NCI-H748 (cell line): ENCODE results near the gene ZNF579.
"Not testable (repeated sequence)": the region's sequence is repeated elsewhere in the genome, so short reads cannot be mapped to it uniquely, and the experiment has no call there.

ENCODE experiments used
- DNase-seq: peaks from one replicate; lab custom pipeline; 2025; ENCODE audit not compliant: unreplicated experiment; lab: John Stamatoyannopoulos, UW

ZNF579 gene

DNA sequence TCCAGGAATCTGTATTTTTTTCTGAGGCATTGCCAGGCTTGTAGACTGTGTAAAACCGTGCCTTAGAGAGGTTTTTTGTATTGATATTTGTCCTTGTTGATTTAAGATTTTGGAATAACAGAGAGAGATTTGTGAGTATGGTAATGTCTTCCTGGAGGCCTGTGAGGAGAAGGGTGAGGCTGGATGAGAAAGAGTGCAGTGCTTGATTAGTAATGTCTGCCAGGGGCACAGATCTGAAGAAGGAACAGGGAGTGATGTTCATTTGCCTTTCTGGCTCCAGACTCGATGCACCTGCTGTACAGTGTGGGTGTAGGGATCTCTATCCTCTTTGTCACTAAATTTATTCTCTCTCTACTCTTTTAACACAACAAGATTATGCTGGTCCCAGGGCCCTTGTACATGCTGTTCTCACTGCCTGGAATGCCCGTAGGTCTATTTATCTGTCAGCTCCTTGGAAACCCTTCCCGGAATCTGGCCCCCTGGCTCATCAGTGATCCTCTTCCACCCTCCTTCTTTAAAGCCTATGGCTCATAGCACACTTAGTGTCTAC lies 14.4 kb upstream of the ZNF579 start:
- no peak for DNase-seq

GRCh38 chr19:55593096-55593772 lies 12.6 kb upstream of the ZNF579 start:
- no peak for DNase-seq

- no peak for DNase-seq
Observed at GRCh38 chr19:55592391-55593090, 11.9 kb upstream of the ZNF579 start.

- no peak for DNase-seq
Observed at GRCh38 chr19:55591555-55591954, 10.9 kb upstream of the ZNF579 start.

DNA sequence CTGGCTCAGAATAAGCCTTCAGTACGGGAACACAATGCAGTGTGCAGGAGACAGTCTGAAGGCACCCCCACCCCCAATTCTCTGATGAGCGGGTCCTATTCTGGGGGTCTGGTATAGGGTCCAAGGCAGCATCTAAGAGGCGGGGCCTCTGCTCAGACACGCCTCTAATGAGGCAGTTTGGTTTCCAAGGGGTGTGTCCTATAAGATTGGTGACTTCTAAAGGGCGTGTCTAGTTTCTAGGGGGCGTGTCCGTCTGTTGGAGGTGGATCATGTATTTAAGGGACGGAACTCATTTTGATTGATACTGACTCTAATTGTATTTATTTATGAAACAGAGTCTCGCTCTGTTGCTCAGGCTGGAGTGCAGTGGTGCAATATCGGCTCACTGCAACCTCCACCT lies 10.0 kb upstream of the ZNF579 start:
- DNase-seq = peak; percentile 76

DNA sequence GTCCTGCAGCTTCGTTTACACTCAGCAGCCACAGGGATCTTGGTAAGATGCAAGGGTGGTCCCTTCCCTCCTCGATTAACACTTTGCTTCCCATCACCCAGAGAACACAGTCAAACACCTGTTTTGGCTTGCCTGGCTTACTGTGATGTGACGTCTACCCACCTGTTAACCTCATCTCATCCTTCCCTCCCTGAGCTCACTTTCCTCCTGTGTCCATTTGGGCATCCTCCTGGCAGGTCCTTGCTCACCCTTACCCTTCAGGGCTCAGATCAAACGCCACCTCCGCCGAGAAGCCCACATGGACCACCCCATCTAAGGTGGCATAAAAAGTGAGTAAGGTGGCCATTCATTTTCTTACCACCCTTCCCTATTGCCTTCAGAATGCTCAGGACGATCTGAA lies 9.5 kb upstream of the ZNF579 start:
- no peak for DNase-seq

DNA sequence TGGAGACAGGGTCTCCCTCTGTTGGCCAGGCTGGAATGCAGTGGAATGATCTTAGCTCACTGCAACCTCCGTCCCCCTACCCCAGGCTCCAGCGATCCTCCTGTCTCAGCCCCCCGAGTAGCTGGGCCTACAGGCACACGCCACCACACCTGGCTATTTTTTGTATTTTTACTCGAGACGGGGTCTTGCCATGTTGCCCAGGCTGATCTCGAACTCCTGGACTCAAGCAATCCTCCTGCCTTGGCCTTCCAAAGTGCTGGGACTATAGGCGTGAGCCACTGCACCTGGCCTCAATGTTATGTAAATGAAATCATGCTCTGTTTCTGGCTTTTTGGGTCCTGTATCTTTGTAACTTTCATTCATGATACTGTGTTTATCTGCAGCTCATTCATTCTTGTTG lies 8.1 kb upstream of the ZNF579 start:
- no peak for DNase-seq

GRCh38 chr19:55586976-55587668 lies 6.5 kb upstream of the ZNF579 start:
- DNase-seq = peak; percentile 99

- peak; percentile 81 for DNase-seq
Observed at GRCh38 chr19:55585658-55586339, 5.2 kb upstream of the ZNF579 start.

DNA sequence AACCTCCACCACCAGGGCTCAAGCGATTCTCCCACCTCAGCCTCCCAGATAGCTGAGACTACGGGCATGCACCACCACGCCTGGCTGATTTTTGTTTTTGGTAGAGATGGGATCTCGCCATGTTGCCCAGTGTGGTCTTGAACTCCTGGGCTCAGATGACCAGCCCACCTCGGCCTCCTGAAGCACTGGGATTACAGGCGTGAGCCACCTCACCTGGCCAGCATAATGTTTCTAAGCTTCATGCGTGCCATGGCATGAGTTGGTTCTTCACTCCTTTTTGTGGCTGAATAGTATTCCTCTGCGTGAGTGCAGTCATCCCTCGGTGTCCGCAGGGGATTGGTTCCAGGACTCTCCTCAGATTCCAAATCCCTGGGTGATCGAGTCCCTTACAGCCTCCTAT lies 4.2 kb upstream of the ZNF579 start:
- DNase-seq = no peak

GRCh38 chr19:55583897-55584296 lies 3.2 kb upstream of the ZNF579 start:
- not testable (repeated sequence) for DNase-seq

GRCh38 chr19:55582284-55582683 lies 1.6 kb upstream of the ZNF579 start:
- not testable (repeated sequence) for DNase-seq

DNA sequence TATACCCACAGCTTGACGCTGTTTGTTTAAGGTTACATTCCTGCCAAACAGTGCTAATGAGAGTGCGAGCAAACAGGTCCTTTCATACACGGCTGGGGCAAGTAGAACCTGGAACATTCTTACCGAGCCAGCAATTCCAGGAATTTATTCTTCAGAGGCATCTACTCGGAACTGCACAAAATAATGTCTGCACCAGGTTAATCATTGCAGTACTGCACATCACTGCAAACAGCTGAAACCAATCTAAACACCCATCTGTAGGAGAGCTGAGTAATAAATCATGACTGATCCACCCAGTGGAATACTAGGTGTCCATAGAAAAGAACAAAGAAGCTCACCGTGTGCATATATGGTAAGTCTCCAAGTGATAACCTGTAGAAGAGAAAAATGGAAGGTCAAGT lies 1.2 kb upstream of the ZNF579 start:
- no peak for DNase-seq

DNA sequence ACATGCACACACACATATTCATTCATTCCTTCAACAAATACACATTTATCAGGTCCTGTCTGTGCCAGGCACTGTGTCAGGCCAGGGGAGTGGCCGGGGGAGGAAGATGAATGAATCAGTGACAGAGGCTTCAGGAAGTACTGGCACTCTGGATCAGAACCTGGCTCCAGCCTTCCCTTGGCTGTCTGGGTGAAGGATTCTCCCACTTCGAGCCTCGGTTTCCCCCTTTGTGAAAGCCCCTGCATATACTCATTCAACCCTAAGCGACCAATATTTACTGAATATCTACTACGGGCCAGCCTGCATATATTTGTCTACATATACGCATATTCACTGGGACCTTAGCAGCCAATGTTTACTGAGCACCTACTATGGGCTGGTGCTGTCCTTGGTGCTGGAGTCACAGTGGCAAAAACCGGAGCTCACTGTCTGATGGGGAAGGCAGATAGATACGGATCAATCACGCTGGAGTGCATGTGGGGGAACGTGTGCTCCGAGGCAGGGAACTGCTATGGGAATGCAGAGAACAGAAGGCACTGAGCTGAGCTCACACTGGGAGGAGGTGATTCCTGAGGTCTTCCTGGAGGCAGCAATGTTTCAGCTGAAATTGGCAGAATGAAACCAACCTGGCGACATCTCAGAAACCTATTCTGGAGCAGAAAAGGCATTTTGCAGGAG lies 636 bp upstream of the ZNF579 start:
- peak; percentile 25 for DNase-seq

DNA sequence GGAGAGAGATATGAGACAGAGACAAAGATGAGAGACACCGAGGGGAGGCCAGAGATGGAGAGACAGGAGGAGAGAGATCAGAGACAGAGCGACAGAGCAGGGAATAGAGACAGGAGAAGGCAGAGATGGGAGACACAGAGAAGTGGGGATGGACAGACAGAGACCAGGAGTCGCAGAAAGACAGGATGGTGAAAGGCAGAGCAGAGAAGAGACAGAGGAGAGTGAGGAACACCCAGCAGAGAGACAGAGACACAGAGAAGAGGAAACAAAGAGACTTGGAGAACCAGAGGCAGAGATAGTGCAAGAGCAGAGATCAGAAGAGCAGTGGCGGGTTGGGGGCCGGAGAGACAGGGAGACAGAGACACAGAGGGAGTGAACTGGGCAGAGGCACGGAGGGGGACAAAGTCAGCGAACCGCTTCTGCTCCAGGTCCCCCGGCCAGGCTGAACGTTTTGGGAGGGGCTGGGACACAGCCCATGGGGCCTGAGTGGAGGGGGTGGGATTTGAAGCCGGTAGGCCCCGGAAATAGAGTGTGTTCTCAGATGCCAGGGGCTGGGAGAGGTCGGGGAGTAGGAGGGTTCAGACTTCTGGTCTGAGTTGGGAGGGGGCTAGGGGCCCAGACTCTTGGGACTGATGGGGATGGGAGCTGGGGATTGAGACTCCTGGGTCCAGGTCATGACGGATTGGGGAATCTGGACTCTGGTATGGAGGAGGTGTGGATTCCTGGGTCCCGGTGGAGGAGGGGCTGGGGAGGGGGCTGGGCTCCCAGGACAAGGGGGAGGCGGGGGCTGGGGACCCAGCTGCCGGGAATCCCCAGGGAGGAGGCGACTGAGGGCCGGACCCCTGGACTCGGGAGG lies 654 bp downstream of the ZNF579 start:
- DNase-seq = peak; percentile 43

DNA sequence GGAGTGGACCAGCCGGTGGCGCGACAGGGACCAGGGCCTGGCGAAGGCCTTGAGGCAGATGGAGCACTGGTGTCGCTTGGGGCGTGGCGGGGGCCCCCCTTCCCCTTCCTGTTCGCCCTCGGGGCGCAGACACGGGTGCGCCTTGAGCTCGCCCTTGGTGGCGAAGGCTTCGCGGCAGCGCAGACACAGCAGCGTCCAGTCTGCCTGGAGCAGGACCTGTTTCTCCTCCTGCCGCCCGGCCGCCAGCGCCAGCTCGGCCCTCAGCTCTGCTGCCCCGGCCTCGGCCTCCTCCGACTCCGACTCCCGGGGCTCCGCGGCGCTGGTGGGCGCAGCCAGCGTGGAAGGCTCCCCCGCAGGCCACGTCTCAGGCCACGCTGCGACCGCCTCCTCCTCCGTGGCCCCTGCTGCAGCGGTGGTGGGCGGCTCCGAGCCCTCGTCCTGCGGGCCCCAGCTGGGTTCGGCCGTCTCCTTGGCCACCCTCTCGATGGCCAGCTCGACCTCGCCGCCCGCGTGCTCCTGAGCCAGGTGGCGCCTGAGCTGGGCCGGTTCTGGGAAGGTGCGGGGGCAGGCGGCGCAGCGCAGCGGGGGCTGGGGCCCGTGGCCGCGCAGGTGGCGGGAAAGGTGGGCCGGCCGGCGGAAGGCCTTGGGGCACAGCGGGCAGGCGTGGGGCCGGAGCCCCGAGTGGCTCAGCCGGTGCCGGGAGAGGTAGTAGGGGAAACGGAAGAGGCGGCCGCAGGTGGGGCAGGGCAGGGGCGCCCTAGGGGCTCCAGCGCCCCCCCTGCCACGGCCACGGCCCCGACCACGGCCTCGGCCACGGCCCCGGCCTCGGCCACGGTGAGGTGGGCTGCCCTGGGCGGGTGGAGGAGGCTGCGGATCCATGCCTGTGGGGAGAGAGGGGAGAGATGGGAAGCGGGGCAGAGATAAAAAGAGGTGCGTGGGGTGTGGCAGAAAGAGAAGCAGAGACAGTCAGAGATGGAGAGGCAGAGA lies 1.6 kb downstream of the ZNF579 start:
- DNase-seq = no peak

- DNase-seq = no peak
Observed at GRCh38 chr19:55578031-55578760, 2.5 kb downstream of the ZNF579 start.

DNA sequence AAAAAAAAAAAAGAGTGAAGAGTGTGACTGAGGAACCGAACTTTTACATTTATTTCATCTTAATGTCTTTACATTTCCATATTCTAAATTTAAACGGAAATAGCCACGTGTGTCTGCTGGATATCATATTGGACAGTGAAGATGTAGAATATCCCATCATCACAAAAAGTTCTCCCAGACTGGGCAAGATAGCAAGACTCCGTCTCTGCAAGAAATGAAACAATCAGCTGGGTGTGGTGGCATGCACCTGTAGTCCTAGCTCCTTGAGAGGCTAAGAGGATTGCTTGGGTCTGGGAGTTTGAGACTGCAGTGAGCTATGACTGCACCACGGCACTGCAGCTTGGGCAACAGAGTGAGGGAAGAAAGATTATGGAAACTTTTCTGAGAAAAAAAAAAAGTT lies 3.9 kb downstream of the ZNF579 start:
- no peak for DNase-seq
